GM19328 (cell line): ENCODE data around the gene BRD1.
"Not testable (repeated sequence)": the region's sequence is repeated elsewhere in the genome, so short reads cannot be mapped to it uniquely, and the experiment has no call there.

ENCODE experiments used
- ATAC-seq: cut with Tn5 transposase; IDR thresholded peaks from one replicate; pipeline ENCODE4 v1.9.1; 2021; ENCODE audit warnings: mild to moderate bottlenecking, moderate library complexity; ENCODE audit not compliant: unreplicated experiment

The BRD1 gene

GRCh38 chr22:49771266-49772065 lies 56.2 kb downstream of the BRD1 start:
- ATAC-seq = no peak

- no peak for ATAC-seq
Observed at GRCh38 chr22:49770547-49771265, 57.0 kb downstream of the BRD1 start.

GRCh38 chr22:49769691-49770546 lies 57.8 kb downstream of the BRD1 start:
- ATAC-seq = no peak

GRCh38 chr22:49768951-49769690 lies 58.6 kb downstream of the BRD1 start:
- ATAC-seq = no peak

- ATAC-seq = no peak
Observed at GRCh38 chr22:49768077-49768910, 59.4 kb downstream of the BRD1 start.

- ATAC-seq = no peak
Observed at GRCh38 chr22:49767355-49768062, 60.2 kb downstream of the BRD1 start.

GRCh38 chr22:49765951-49766350 lies 61.7 kb downstream of the BRD1 start:
- no peak for ATAC-seq

- ATAC-seq = no peak
Observed at GRCh38 chr22:49765091-49765771, 62.4 kb downstream of the BRD1 start.

GRCh38 chr22:49764127-49764581 lies 63.5 kb downstream of the BRD1 start:
- ATAC-seq = no peak

- ATAC-seq = no peak
Observed at GRCh38 chr22:49763696-49764095, 64.0 kb downstream of the BRD1 start.

- no peak for ATAC-seq
Observed at GRCh38 chr22:49763138-49763537, 64.5 kb downstream of the BRD1 start.

GRCh38 chr22:49762571-49762970 lies 65.1 kb downstream of the BRD1 start:
- not testable (repeated sequence) for ATAC-seq

- ATAC-seq = no peak
Observed at GRCh38 chr22:49761836-49762235, 65.8 kb downstream of the BRD1 start.

GRCh38 chr22:49760630-49761571 lies 66.8 kb downstream of the BRD1 start:
- peak; percentile 41 for ATAC-seq

- no peak for ATAC-seq
Observed at GRCh38 chr22:49760280-49760629, 67.4 kb downstream of the BRD1 start.

- ATAC-seq = no peak
Observed at GRCh38 chr22:49756676-49757075, 71.0 kb downstream of the BRD1 start.

GRCh38 chr22:49756201-49756600 lies 71.5 kb downstream of the BRD1 start:
- no peak for ATAC-seq

GRCh38 chr22:49755631-49756001 lies 72.1 kb downstream of the BRD1 start:
- no peak for ATAC-seq
